SK-N-MC (cell line): ENCODE results near the gene MAP3K15.

ENCODE experiments used
- EZH2 ChIP-seq: fragments of 200-600 bp; sonication (generic); IDR thresholded peaks from one replicate; pipeline ENCODE4 v1.6.1; 2017; ENCODE audit warnings: antibody characterized with exemption
- POLR2AphosphoS5 ChIP-seq: IDR thresholded peaks from 2 replicates; pipeline ENCODE4 v1.6.1; 2012; ENCODE audit warnings: mild to moderate bottlenecking, low read depth, low read length, borderline replicate concordance

DNA sequence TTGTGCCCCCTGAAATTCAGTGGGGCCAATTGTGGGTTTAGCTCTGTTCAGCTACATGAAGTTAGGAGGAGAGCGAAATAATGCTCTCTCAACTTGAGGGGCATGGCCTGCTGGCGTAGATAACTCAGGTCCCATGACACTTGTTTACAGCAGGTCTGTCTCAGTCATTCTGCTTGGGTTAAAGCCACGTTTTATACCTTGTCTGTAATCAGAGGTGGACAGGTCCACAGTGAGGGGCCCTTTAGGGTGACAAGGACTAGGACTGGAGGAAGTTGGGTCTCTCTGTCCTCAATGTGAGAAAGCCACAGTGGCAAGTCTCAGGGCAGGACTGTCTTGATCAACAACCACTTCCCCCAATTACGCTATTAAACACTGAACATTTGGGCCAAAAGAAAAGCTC is 122.6 kb downstream of the MAP3K15 start:
- TF ChIP-seq POLR2AphosphoS5, result no peak
- TF ChIP-seq EZH2, result no peak
